Neural progenitor cell (in vitro differentiated cells): Measurements from ENCODE around the gene ERFL.

Source experiments
- CTCF ChIP-seq: fragments of 200-600 bp; sonication (generic); IDR thresholded peaks from 2 replicates; pipeline ENCODE4 v1.5.1; 2017; ENCODE audit warnings: antibody characterized with exemption, mild to moderate bottlenecking
- EZH2 ChIP-seq: fragments of 200-600 bp; sonication (generic); IDR thresholded peaks from 2 replicates; pipeline ENCODE4 v1.6.1; 2017; ENCODE audit warnings: antibody characterized with exemption, mild to moderate bottlenecking, moderate library complexity
- EZH2phosphoT487 ChIP-seq: fragments of 200-600 bp; sonication (generic); IDR thresholded peaks from 2 replicates; pipeline ENCODE4 v1.6.1; 2017; ENCODE audit warnings: antibody characterized with exemption

GRCh38 chr19:41926763-41927496 is 1.3 kb downstream of the ERFL start:
- TF ChIP-seq CTCF (no peak), EZH2 (peak; percentile 17), EZH2phosphoT487 (no peak)
